Daoy (cell line): ENCODE results near the gene CLEC18C. TPM values are rescaled to one million over a fixed set of nuclear protein-coding genes. Genes with fewer than 3 reads are reported as not detected.
"Not testable (repeated sequence)": the region's sequence is repeated elsewhere in the genome, so short reads cannot be mapped to it uniquely, and the experiment has no call there.

Experiments
- DNase-seq: peaks from one replicate; pipeline ENCODE4 v3.0.0-alpha.2; 2015; ENCODE audit warnings: low read depth
- total RNA-seq: library from RNA; depleted of rRNA; stranded (reverse); fragments of >200 nt; shearing (Covaris generic); gene quantifications from 2 replicates; pipeline ENCODE4 v1.2.3, GENCODE V29; 2014; rRNA removed

The CLEC18C gene
- total RNA-seq, 1 experiment from 2014 or later = 0.17 TPM

DNA sequence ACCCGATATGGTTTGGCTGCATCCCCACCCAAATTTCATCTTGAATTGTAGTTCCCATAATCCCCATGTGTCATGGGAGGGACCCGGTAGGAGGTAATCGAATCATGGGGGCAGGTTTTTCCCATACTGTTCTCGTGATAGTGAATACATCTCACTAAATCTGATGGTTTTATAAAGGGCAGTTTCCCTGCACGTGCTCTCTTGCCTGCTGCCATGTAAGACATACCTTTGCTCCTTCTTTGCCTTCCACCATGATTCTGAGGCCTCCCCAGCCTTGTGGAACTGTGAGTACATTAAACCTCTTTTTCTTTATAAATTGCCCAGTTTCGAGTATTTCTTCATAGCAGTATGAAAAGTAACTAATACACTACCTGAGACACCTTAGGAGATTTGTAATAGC, 32.8 kb downstream of the CLEC18C start:
- not testable (repeated sequence) for DNase-seq

- not testable (repeated sequence) for DNase-seq
Measured at GRCh38 chr16:70218586-70218985, 45.0 kb downstream of the CLEC18C start.

GRCh38 chr16:70222574-70222973, 49.0 kb downstream of the CLEC18C start:
- not testable (repeated sequence) for DNase-seq

- not testable (repeated sequence) for DNase-seq
Measured at GRCh38 chr16:70223216-70223615, 49.6 kb downstream of the CLEC18C start.

GRCh38 chr16:70223971-70224513, 50.5 kb downstream of the CLEC18C start:
- not testable (repeated sequence) for DNase-seq

DNA sequence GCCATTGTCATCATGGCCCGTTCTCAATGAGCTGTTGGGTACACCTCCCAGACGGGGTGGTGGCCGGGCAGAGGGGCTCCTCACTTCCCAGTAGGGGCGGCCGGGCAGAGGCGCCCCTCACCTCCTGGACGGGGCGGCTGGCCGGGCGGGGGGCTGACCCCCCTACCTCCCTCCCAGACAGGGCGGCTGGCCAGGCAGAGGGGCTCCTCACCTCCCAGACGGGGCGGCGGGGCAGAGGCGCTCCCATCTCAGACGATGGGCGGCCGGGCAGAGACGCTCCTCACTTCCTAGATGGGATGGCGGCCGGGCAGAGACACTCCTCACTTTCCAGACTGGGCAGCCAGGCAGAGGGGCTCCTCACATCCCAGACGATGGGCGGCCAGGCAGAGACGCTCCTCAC, 51.1 kb downstream of the CLEC18C start:
- DNase-seq = not testable (repeated sequence)

GRCh38 chr16:70225430-70225829, 51.8 kb downstream of the CLEC18C start:
- DNase-seq = not testable (repeated sequence)

DNA sequence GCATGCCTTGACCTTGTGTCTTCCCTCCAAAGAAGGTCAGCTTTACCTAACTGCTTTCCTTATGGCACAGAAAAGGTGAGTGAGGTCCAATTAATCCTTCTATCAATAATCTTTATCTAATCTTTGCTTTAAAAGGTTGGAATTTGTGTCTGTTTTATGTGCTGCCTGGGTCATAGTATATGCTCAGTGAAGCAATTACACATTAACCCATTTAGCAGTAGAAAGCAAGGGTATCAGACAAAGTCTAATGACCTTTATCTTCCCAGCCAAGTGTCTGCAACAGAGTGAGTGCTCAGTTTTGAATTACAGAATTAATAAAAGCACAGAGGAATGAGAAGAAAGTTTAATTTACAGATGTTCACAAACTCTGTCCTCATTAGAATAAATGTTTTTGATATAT, 52.4 kb downstream of the CLEC18C start:
- DNase-seq = not testable (repeated sequence)

DNA sequence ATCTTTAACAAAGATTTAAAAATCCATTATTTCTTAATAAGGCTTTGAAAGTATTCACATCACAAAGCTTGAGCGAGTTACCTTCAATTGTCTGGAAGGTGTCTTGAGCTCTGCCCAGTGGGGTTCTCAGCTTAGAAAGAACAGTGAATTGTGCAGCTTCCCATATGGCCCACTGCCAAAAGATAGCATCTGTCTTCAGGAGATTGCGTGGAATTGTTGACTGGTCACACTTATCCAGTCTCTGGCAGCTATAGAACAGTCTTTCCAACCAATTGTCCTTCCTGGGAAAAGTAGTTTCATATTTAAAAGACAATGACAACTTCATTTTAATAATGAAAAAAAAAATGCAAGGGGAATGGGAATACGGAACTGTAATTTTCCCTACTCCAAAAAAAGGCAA, 58.2 kb downstream of the CLEC18C start:
- not testable (repeated sequence) for DNase-seq

Other genes with a start within 250 kb of the CLEC18C start
- 1.2 TPM in 1 of 2 replicates, not detected in the other for gene CLEC18A, start 222.5 kb upstream of the CLEC18C start, total RNA-seq
- gene PDPR, start 59.5 kb upstream of the CLEC18C start, total RNA-seq = 11.0 and 13.9 TPM in 2 replicates
- gene EXOSC6, start 78.2 kb downstream of the CLEC18C start, total RNA-seq = 28.1 and 35.6 TPM in 2 replicates
- gene AARS1, start 115.7 kb downstream of the CLEC18C start, total RNA-seq = 43.1 and 52.7 TPM in 2 replicates
- gene DDX19B, start 125.4 kb downstream of the CLEC18C start, total RNA-seq = 15.4 and 30.1 TPM in 2 replicates
- gene DDX19A, start 173.1 kb downstream of the CLEC18C start, total RNA-seq = 37.6 and 48.1 TPM in 2 replicates